K562 (cell line): ENCODE results near the gene MYCN. TPM values are rescaled to one million over a fixed set of nuclear protein-coding genes. Genes with fewer than 3 reads are reported as not detected.
A peak's percentile ranks its signal among the peaks of the same experiment; 100 is the strongest.

Experiments used
- ATAC-seq: fragments of 200-7000 bp; cut with Tn5 transposase; 3 replicates; pipeline ENCODE4 v1.9.1; 2020; ENCODE audit warnings: moderate library complexity
- BruUV-seq: library from RNA; stranded (reverse); fragments of 400-500 nt; replicated peaks from 2 replicates; lab custom pipeline; 2021; lab: Mats Ljungman, UMichigan
- CTCF ChIA-PET: fragments of 300-600 bp; formaldehyde crosslinking; extraction: SDS; loops from one replicate; lab custom pipeline; 2021; ENCODE audit warnings: low intra/inter-chr PET ratio; lab: Yijun Ruan, JAX
- POLR2A ChIA-PET: fragments of 300-600, 350-650 bp; sonication (Branson Sonifier 250); formaldehyde crosslinking; extraction: SDS; loops from one replicate; lab custom pipeline; 2021; ENCODE audit warnings: antibody characterized with exemption, inconsistent platforms; lab: Yijun Ruan, JAX
- DNase-seq, 4 experiments: peaks; one replicate each; pipeline versions ENCODE4 v3.0.0 to v3.0.0-alpha.2; 2011 to 2018; ENCODE audit warnings: low spot score in 3 of 4, mixed read lengths in 3 of 4; ENCODE audit errors: extremely low read depth in 1 of 4
- FAIRE-seq: peaks from 2 replicates; lab custom pipeline; 2011; peaks lifted over from hg19 to GRCh38; lab: Jason Lieb, UNC
- H2AFZ ChIP-seq: 2 replicates; pipeline ENCODE4 v1.6.0; 2011; ENCODE audit warnings: low read depth, low read length, control low read depth, inconsistent platforms
- H3K27ac ChIP-seq: fragments of 200-600 bp; 3 replicates; pipeline ENCODE4 v1.8.0; 2011; ENCODE audit warnings: low read depth, mild to moderate bottlenecking, control low read depth, inconsistent platforms, low read length, moderate library complexity, mixed read lengths; ENCODE audit errors: extremely low read depth
- H3K27me3 ChIP-seq, 2 experiments: fragments of 300-600 bp in 1 of 2; 2 replicates in 1 of 2; 3 replicates in 1 of 2; pipeline versions ENCODE4 v1.6.0 to v1.8.0; 2011; ENCODE audit warnings: inconsistent platforms in 2 of 2, low read length in 2 of 2, mild to moderate bottlenecking in 1 of 2, mixed read lengths in 1 of 2, moderate library complexity in 1 of 2; ENCODE audit not compliant: control insufficient read depth in 2 of 2, insufficient read depth in 2 of 2
- H3K36me3 ChIP-seq: fragments of 300-600 bp; 3 replicates; pipeline ENCODE4 v1.8.0; 2011; ENCODE audit warnings: mild to moderate bottlenecking, low read length, inconsistent platforms; ENCODE audit not compliant: control insufficient read depth, insufficient read depth
- H3K4me1 ChIP-seq, 2 experiments: fragments of 200-600 bp in 1 of 2; replicated peaks in 1 of 2; 2 replicates in 1 of 2; 3 replicates in 1 of 2; pipeline versions ENCODE4 v1.5.1 to v1.8.0; 2011; ENCODE audit warnings: inconsistent platforms in 2 of 2, low read length in 2 of 2, mild to moderate bottlenecking in 1 of 2, mixed read lengths in 1 of 2, moderate library complexity in 1 of 2; ENCODE audit not compliant: control insufficient read depth in 2 of 2, insufficient read depth in 2 of 2
- H3K4me2 ChIP-seq: 2 replicates; pipeline ENCODE4 v1.6.1; 2011; ENCODE audit warnings: low read length, control low read depth, inconsistent platforms, mixed read lengths; ENCODE audit not compliant: insufficient read depth
- H3K4me3 ChIP-seq: fragments of 200-600 bp; sonication (generic), shearing (Covaris generic); 2 replicates; pipeline ENCODE4 v1.5.1; 2016; ENCODE audit warnings: control low read depth, inconsistent platforms
- H3K79me2 ChIP-seq: fragments of 200-600 bp; 3 replicates; pipeline ENCODE4 v1.8.0; 2011; ENCODE audit warnings: low read length, inconsistent platforms; ENCODE audit not compliant: control insufficient read depth, insufficient read depth
- H3K9ac ChIP-seq, 2 experiments: 2 replicates each; pipeline versions ENCODE4 v1.6.0 to v1.6.1; 2011; ENCODE audit warnings: low read depth in 2 of 2, low read length in 2 of 2, control low read depth in 1 of 2, inconsistent platforms in 1 of 2, mild to moderate bottlenecking in 1 of 2, mixed read lengths in 1 of 2; ENCODE audit not compliant: insufficient read depth in 1 of 2
- H3K9me1 ChIP-seq: one replicate; pipeline ENCODE4 v1.6.0; 2011; ENCODE audit warnings: inconsistent platforms, mild to moderate bottlenecking, low read length, moderate library complexity; ENCODE audit not compliant: control insufficient read depth, insufficient read depth
- H3K9me3 ChIP-seq: replicated peaks from 2 replicates; pipeline ENCODE4 v1.5.1; 2011; ENCODE audit warnings: low read depth, low read length, inconsistent platforms; ENCODE audit not compliant: control insufficient read depth, insufficient read depth
- H4K20me1 ChIP-seq: replicated peaks from 2 replicates; pipeline ENCODE4 v1.6.1; 2011; ENCODE audit warnings: low read length, inconsistent platforms, mixed read lengths; ENCODE audit not compliant: control insufficient read depth, insufficient read depth
- BRD4 ChIP-seq: fragments of 200-600 bp; sonication (generic); IDR thresholded peaks from 2 replicates; pipeline ENCODE4 v1.6.1; 2017; ENCODE audit warnings: inconsistent platforms
- DMBX1 ChIP-seq: fragments of 250-450 bp; sonication (Bioruptor Pico); IDR thresholded peaks from 2 replicates; pipeline ENCODE4 v1.8.0; 2022; ENCODE audit warnings: inconsistent platforms, mild to moderate bottlenecking, moderate library complexity, borderline replicate concordance
- PHB2 ChIP-seq: fragments of 450-650 bp; IDR thresholded peaks from 2 replicates; pipeline ENCODE4 v1.6.1; 2017; ENCODE audit warnings: low read depth
- PHF20 ChIP-seq: fragments of 450-650 bp; IDR thresholded peaks from 2 replicates; pipeline ENCODE4 v1.6.1; 2018; ENCODE audit not compliant: partially characterized antibody
- PPARD ChIP-seq: fragments of 250-450 bp; sonication (Bioruptor Pico); IDR thresholded peaks from 2 replicates; pipeline ENCODE4 v1.8.0; 2022; ENCODE audit warnings: inconsistent platforms, mild to moderate bottlenecking, moderate library complexity
- RBM25 ChIP-seq: fragments of 200-400 bp; formaldehyde crosslinking; IDR thresholded peaks from 2 replicates; pipeline ENCODE4 v1.6.1; 2018; ENCODE audit warnings: low read length, low read depth, moderate library complexity; ENCODE audit not compliant: severe bottlenecking
- TAF15 ChIP-seq: fragments of 200-400 bp; formaldehyde crosslinking; IDR thresholded peaks from 2 replicates; pipeline ENCODE4 v1.6.1; 2017; ENCODE audit warnings: mild to moderate bottlenecking, low read depth, low read length, moderate library complexity
- ZNF696 ChIP-seq: fragments of 250-450 bp; sonication (Bioruptor Pico); conservative IDR thresholded peaks from 2 replicates; pipeline ENCODE4 v1.4.0; 2020; ENCODE audit warnings: mild to moderate bottlenecking, moderate library complexity
- WGBS: fragments of 100-300 bp; shearing (Covaris generic); methylation state at CpG from one replicate; pipeline ENCODE4 v1.1.6; 2016; ENCODE audit warnings: low coverage, mixed read lengths; ENCODE audit not compliant: insufficient coverage; ENCODE audit errors: missing lambda C conversion rate; 5-methylcytosine and 5-hydroxymethylcytosine counted together
- in situ Hi-C: fragments of 300-500 bp; cut with MboI; formaldehyde crosslinking; loops from 4 replicates; pipeline ENCODE4 v1.15.0; 2018; ENCODE audit warnings: inconsistent platforms, mixed read lengths
- intact Hi-C: fragments of 100-400 bp; cut with micrococcal nuclease; formaldehyde crosslinking; loops from 2 replicates; pipeline ENCODE4 v1.14.2; 2022
- polyA plus RNA-seq, 8 experiments: library from polyadenylated mRNA; depleted of rRNA in 4 of 8; stranded (reverse) in 5 of 8; unstranded in 3 of 8; fragments of >200 nt; fragmentation: Nextera tagmentation in 2 of 8; fragmentation: Illumina TruSeq in 1 of 8; extraction: Ambion mirVana in 2 of 8; extraction: Trizol in 1 of 8; gene quantifications; 2 replicates each; pipeline versions ENCODE4 v1.2.1 to v1.2.3, GENCODE V29; 2011 to 2014; ENCODE audit warnings: inconsistent platforms in 1 of 8, missing spikeins in 1 of 8
- total RNA-seq, 7 experiments: library from RNA; depleted of rRNA in 6 of 7; stranded (reverse); fragments of >200 nt in 6 of 7; fragmentation: Illumina TruSeq in 2 of 7; extraction: Trizol in 2 of 7; gene quantifications; 2 replicates each; pipeline versions ENCODE4 v1.2.1 to v1.2.3, GENCODE V29; 2011 to 2021; ENCODE audit warnings: low replicate concordance in 1 of 7
- TF ChIP-seq, protein P1 (sequence below), 2 experiments: fragments of 450-650 bp; IDR thresholded peaks; 2 replicates each; pipeline ENCODE4 v1.6.1; 2016
- TF ChIP-seq, protein P2 (sequence below): fragments of 450-650 bp; formaldehyde crosslinking; IDR thresholded peaks from 2 replicates; pipeline ENCODE4 v1.4.0; 2020; ENCODE audit warnings: mild to moderate bottlenecking, moderate library complexity

The MYCN gene
- total and polyA plus RNA-seq, 9 of the 15 experiments (the other 6 are each of a cell fraction or from before 2014, with no cell fraction given) = not detected

- 1% methylated on average over 9 of the region's 9 CpGs for WGBS
- DNase-seq = no peak
- CTCF ChIA-PET = no interaction called here
- Histone ChIP-seq H3K9me3 (no peaks in the 10 kb centered on the region), H4K20me1 (no peaks in the 10 kb centered on the region), H3K4me1 (no peaks in the 10 kb centered on the region)
- TF ChIP-seq RBM25 (peak; percentile 65), TAF15 (no peak)
- TF ChIP-seq, all 486 proteins: peak for 1
- Histone ChIP-seq H3K4me3 (no peak overlapping the region), H3K4me2 (no peak overlapping the region), H2AFZ (no peak overlapping the region), H3K9me1 (no peaks in the 10 kb centered on the region), H3K79me2 (no peaks in the 10 kb centered on the region), H3K9ac (no peak overlapping the region), H3K27me3 (peaks cover 0 to 39% of the 10 kb centered on the region in 2 experiments; a peak in 3 of 5 replicates), H3K27ac (no peak overlapping the region), H3K36me3 (no peaks in the 10 kb centered on the region)
- no TSS peak for BruUV-seq
- FAIRE-seq = no peak
- POLR2A ChIA-PET = no interaction called here
- intact Hi-C loops = no loop called here
- in situ Hi-C loops = no loop called here
- no peak for ATAC-seq
Measured at GRCh38 chr2:15979759-15980604, 39.6 kb downstream of the MYCN start.

GRCh38 chr2:15980605-15981098 is 40.3 kb downstream of the MYCN start:
- ATAC-seq = no peak
- Histone ChIP-seq H3K27ac (no peak overlapping the region), H3K27me3 (peaks cover 0 to 45% of the 10 kb centered on the region in 2 experiments; a peak in 3 of 5 replicates), H2AFZ (no peak overlapping the region), H3K9me3 (no peaks in the 10 kb centered on the region), H3K4me3 (no peak overlapping the region), H4K20me1 (no peaks in the 10 kb centered on the region), H3K79me2 (no peaks in the 10 kb centered on the region), H3K9ac (no peak overlapping the region), H3K4me1 (no peaks in the 10 kb centered on the region), H3K9me1 (no peaks in the 10 kb centered on the region), H3K4me2 (no peak overlapping the region), H3K36me3 (no peaks in the 10 kb centered on the region)
- POLR2A ChIA-PET = no interaction called here
- FAIRE-seq = no peak
- intact Hi-C loops (no loop called here), in situ Hi-C loops (no loop called here)
- DNase-seq = no peak
- CTCF ChIA-PET = no interaction called here
- BruUV-seq = no TSS peak
- 1% methylated on average over 13 of the region's 14 CpGs for WGBS
- TF ChIP-seq, protein P1, sequence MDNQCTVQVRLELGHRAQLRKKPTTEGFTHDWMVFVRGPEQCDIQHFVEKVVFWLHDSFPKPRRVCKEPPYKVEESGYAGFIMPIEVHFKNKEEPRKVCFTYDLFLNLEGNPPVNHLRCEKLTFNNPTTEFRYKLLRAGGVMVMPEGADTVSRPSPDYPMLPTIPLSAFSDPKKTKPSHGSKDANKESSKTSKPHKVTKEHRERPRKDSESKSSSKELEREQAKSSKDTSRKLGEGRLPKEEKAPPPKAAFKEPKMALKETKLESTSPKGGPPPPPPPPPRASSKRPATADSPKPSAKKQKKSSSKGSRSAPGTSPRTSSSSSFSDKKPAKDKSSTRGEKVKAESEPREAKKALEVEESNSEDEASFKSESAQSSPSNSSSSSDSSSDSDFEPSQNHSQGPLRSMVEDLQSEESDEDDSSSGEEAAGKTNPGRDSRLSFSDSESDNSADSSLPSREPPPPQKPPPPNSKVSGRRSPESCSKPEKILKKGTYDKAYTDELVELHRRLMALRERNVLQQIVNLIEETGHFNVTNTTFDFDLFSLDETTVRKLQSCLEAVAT (IDR thresholded peaks at IDR 0.05) = no peak
- TF ChIP-seq PHF20 = no peak
- no peak for TF ChIP-seq DMBX1
- no peak for TF ChIP-seq PPARD
- no peak for TF ChIP-seq PHB2
- no peak for TF ChIP-seq BRD4
- TF ChIP-seq, protein P2, sequence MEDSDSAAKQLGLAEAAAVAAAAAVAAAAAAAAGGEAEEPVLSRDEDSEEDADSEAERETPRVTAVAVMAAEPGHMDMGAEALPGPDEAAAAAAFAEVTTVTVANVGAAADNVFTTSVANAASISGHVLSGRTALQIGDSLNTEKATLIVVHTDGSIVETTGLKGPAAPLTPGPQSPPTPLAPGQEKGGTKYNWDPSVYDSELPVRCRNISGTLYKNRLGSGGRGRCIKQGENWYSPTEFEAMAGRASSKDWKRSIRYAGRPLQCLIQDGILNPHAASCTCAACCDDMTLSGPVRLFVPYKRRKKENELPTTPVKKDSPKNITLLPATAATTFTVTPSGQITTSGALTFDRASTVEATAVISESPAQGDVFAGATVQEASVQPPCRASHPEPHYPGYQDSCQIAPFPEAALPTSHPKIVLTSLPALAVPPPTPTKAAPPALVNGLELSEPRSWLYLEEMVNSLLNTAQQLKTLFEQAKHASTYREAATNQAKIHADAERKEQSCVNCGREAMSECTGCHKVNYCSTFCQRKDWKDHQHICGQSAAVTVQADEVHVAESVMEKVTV = no peak
- no peak for TF ChIP-seq ZNF696 (CRISPR knock-in tag)
